ENCODE results near the gene NT5C2. TPM values are rescaled to one million over a fixed set of nuclear protein-coding genes. Genes with fewer than 3 reads are reported as not detected.

The NT5C2 gene
- total and polyA plus RNA-seq, 2 donors, result 68.5 to 85.2 TPM

- Histone ChIP-seq H3K4me3 (ENCODE audit: low read length in 2 of 2) (no peak overlapping the region), H3K27me3 (ENCODE audit: control insufficient read depth in 2 of 2, insufficient read depth in 1 of 2, low read length in 1 of 2) (no peaks in the 10 kb centered on the region), H3K27ac (ENCODE audit: low read depth in 1 of 2, low read length in 1 of 2) (no peak overlapping the region), H3K9me3 (ENCODE audit: control insufficient read depth in 2 of 2, insufficient read depth in 1 of 2, low read length in 1 of 2) (no peaks in the 10 kb centered on the region), H3K4me1 (ENCODE audit: control insufficient read depth in 2 of 2, insufficient read depth in 2 of 2, low read length in 2 of 2) (no peaks in the 10 kb centered on the region), H3K36me3 (ENCODE audit: control insufficient read depth in 2 of 2, insufficient read depth in 2 of 2, low read length in 1 of 2) (peaks cover 23 to 59% of the 10 kb centered on the region in 2 donors)
- DNase-seq (ENCODE audit: low read depth in 6 of 9, low spot score in 9 of 9), result no peak
- WGBS, result 99% methylated on average over 1 of the region's 1 CpG
These were observed 35.8 kb downstream of the NT5C2 start for GRCh38 chr10:103157246-103157645.

- H3K27ac ChIP-seq (ENCODE audit: low read depth in 1 of 2, low read length in 1 of 2), result no peak overlapping the region
- 88% methylated on average over 4 of the region's 4 CpGs for WGBS
- no peaks in the 10 kb centered on the region for H3K9me3 ChIP-seq (ENCODE audit: control insufficient read depth in 2 of 2, insufficient read depth in 1 of 2, low read length in 1 of 2)
- H3K4me3 ChIP-seq (ENCODE audit: low read length in 2 of 2), result no peak overlapping the region
- H3K27me3 ChIP-seq (ENCODE audit: control insufficient read depth in 2 of 2, insufficient read depth in 1 of 2, low read length in 1 of 2), result no peaks in the 10 kb centered on the region
- peaks cover 21 to 55% of the 10 kb centered on the region in 2 donors for H3K36me3 ChIP-seq (ENCODE audit: control insufficient read depth in 2 of 2, insufficient read depth in 2 of 2, low read length in 1 of 2)
- H3K4me1 ChIP-seq (ENCODE audit: control insufficient read depth in 2 of 2, insufficient read depth in 2 of 2, low read length in 2 of 2), result no peaks in the 10 kb centered on the region
- DNase-seq (ENCODE audit: low read depth in 6 of 9, low spot score in 9 of 9), result no peak
These were observed 37.5 kb downstream of the NT5C2 start for GRCh38 chr10:103155471-103156085.

- Histone ChIP-seq H3K9me3 (ENCODE audit: control insufficient read depth in 2 of 2, insufficient read depth in 1 of 2, low read length in 1 of 2) (no peaks in the 10 kb centered on the region), H3K27ac (ENCODE audit: low read depth in 1 of 2, low read length in 1 of 2) (no peak overlapping the region), H3K27me3 (ENCODE audit: control insufficient read depth in 2 of 2, insufficient read depth in 1 of 2, low read length in 1 of 2) (no peaks in the 10 kb centered on the region), H3K4me3 (ENCODE audit: low read length in 2 of 2) (no peak overlapping the region), H3K4me1 (ENCODE audit: control insufficient read depth in 2 of 2, insufficient read depth in 2 of 2, low read length in 2 of 2) (no peaks in the 10 kb centered on the region), H3K36me3 (ENCODE audit: control insufficient read depth in 2 of 2, insufficient read depth in 2 of 2, low read length in 1 of 2) (peaks cover 19 to 63% of the 10 kb centered on the region in 2 donors)
- DNase-seq (ENCODE audit: low read depth in 6 of 9, low spot score in 9 of 9), result no peak
- 89% methylated on average over 3 of the region's 3 CpGs for WGBS
These were observed 38.4 kb downstream of the NT5C2 start for GRCh38 chr10:103154521-103155299.

DNA sequence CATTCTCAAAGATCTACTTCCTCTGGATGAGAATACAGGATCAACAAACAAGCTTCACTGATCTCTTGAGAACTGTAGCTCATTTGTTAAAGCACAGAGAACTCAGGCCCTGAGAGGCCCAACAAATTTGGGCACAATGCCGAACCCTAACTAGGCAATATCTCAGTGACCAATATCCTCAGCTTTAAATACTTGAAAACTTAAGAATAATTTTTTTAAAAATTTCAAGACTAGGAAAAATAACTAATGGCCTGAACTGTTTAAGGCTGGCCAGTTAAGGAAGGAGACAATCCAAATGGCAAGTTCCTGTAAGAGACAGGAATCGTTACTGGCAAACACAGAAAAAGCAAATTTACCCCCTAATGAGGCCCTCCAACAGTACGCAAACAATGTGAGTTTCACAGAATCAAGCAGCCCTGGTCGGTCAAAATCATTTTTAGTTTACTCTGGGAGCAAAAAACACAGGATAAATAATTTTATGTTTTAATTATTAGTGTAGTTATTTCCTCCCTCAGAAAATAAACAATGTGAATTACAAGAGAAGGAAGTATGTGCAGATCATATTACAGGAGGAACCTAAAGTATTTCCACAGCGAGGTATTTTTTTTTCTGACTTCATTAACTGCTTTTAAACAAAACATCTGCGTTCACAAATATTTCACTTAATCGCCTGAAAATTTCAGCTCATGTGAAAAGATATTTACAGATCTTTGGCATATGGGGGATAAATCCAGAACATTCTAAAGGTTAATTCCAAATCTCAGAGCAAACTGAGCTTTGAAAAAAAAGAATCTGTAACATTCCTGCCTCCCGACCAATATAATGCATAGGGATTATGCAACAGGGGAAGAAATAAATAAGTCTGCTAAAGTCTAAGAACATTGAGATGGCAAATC lies 39.5 kb downstream of the NT5C2 start:
- H3K4me3 ChIP-seq (ENCODE audit: low read length in 2 of 2), result no peak overlapping the region
- no peaks in the 10 kb centered on the region for H3K27me3 ChIP-seq (ENCODE audit: control insufficient read depth in 2 of 2, insufficient read depth in 1 of 2, low read length in 1 of 2)
- WGBS, result 81% methylated on average over 8 of the region's 8 CpGs
- DNase-seq (ENCODE audit: low read depth in 6 of 9, low spot score in 9 of 9), result no peak
- no peaks in the 10 kb centered on the region for H3K9me3 ChIP-seq (ENCODE audit: control insufficient read depth in 2 of 2, insufficient read depth in 1 of 2, low read length in 1 of 2)
- H3K4me1 ChIP-seq (ENCODE audit: control insufficient read depth in 2 of 2, insufficient read depth in 2 of 2, low read length in 2 of 2), result no peaks in the 10 kb centered on the region
- H3K27ac ChIP-seq (ENCODE audit: low read depth in 1 of 2, low read length in 1 of 2), result peak overlapping the region in 1 of 2 donors; percentile 67
- H3K36me3 ChIP-seq (ENCODE audit: control insufficient read depth in 2 of 2, insufficient read depth in 2 of 2, low read length in 1 of 2), result peaks cover 15 to 59% of the 10 kb centered on the region in 2 donors

DNA sequence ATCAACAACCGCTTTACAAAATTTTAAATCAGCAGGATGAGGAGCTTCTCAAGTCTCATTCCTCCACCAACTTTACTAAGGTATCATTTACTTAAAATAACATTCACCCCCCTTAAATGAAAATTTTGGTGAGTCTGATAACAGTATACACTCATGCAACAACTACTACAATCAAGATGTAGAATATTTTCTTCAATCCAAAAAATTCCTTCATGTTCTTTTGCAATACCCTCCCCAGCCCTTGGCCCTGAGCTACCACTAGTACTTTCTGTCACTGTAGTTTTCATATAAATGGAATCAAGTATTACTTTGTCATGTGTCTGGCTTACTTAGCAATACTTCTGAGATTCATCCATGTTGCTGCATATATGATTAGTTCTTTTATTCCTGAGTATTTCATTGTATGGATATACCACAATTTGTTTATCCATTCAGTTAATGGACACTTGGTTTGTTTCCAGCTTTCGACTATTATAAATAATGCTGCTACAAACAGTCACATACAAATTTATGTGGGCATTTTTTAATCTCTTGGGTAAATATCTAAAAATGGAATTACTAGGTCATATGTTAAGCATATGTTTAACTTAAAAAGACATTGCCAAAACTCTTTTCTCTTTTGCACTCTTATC lies 43.0 kb downstream of the NT5C2 start:
- Histone ChIP-seq H3K4me1 (ENCODE audit: control insufficient read depth in 2 of 2, insufficient read depth in 2 of 2, low read length in 2 of 2) (no peaks in the 10 kb centered on the region), H3K27ac (ENCODE audit: low read depth in 1 of 2, low read length in 1 of 2) (no peak overlapping the region)

GRCh38 chr10:103147645-103148044 lies 45.4 kb downstream of the NT5C2 start:
- DNase-seq (ENCODE audit: low read depth in 6 of 9, low spot score in 9 of 9), result no peak
- WGBS, result 97% methylated on average over 4 of the region's 4 CpGs
- peaks cover 0 to 21% of the 10 kb centered on the region in 2 donors for H3K36me3 ChIP-seq (ENCODE audit: control insufficient read depth in 2 of 2, insufficient read depth in 2 of 2, low read length in 1 of 2)
- no peak overlapping the region for H3K27ac ChIP-seq (ENCODE audit: low read depth in 1 of 2, low read length in 1 of 2)
- no peaks in the 10 kb centered on the region for H3K9me3 ChIP-seq (ENCODE audit: control insufficient read depth in 2 of 2, insufficient read depth in 1 of 2, low read length in 1 of 2)
- no peaks in the 10 kb centered on the region for H3K4me1 ChIP-seq (ENCODE audit: control insufficient read depth in 2 of 2, insufficient read depth in 2 of 2, low read length in 2 of 2)
- H3K4me3 ChIP-seq (ENCODE audit: low read length in 2 of 2), result no peak overlapping the region
- no peaks in the 10 kb centered on the region for H3K27me3 ChIP-seq (ENCODE audit: control insufficient read depth in 2 of 2, insufficient read depth in 1 of 2, low read length in 1 of 2)

More for the DNA sequence above, 43.0 kb downstream of the NT5C2 start:
- WGBS, result 98% methylated on average over 2 of the region's 2 CpGs
- DNase-seq (ENCODE audit: low read depth in 6 of 9, low spot score in 9 of 9), result no peak
- H3K36me3 ChIP-seq (ENCODE audit: control insufficient read depth in 2 of 2, insufficient read depth in 2 of 2, low read length in 1 of 2), result peaks cover 0 to 41% of the 10 kb centered on the region in 2 donors
- H3K4me3 ChIP-seq (ENCODE audit: low read length in 2 of 2), result no peak overlapping the region
- no peaks in the 10 kb centered on the region for H3K9me3 ChIP-seq (ENCODE audit: control insufficient read depth in 2 of 2, insufficient read depth in 1 of 2, low read length in 1 of 2)
- H3K27me3 ChIP-seq (ENCODE audit: control insufficient read depth in 2 of 2, insufficient read depth in 1 of 2, low read length in 1 of 2), result no peaks in the 10 kb centered on the region

DNA sequence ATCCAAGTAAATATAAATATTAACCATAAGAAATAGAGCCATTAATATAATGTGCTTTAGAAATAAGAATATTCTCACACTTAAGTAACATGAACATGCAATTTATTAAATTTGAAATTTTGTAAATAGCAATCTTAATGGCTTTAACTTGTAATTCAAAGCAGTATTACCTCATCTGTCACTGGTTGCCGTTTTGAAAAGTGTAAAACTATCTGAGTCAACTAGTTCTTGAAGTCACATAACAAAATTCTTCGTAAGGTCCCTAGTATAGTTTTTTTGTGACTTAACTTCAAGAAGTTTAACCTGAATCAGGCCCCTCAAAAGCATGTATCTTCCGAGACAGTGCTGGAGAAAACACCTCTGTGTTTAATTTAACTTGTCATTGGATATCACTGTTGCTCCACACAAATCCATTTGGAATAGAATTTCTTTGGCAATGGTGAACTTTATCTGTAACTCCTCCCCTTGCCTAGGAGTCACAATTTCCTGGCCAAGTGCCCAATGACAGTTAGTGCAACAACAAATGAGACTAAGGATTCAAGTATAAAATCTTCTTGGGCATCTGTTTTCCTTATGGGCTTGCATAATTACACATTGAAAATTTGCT lies 47.1 kb downstream of the NT5C2 start:
- Histone ChIP-seq H3K36me3 (ENCODE audit: control insufficient read depth in 2 of 2, insufficient read depth in 2 of 2, low read length in 1 of 2) (peaks cover 0 to 20% of the 10 kb centered on the region in 2 donors), H3K27me3 (ENCODE audit: control insufficient read depth in 2 of 2, insufficient read depth in 1 of 2, low read length in 1 of 2) (no peaks in the 10 kb centered on the region), H3K4me1 (ENCODE audit: control insufficient read depth in 2 of 2, insufficient read depth in 2 of 2, low read length in 2 of 2) (no peaks in the 10 kb centered on the region), H3K9me3 (ENCODE audit: control insufficient read depth in 2 of 2, insufficient read depth in 1 of 2, low read length in 1 of 2) (no peaks in the 10 kb centered on the region), H3K4me3 (ENCODE audit: low read length in 2 of 2) (no peak overlapping the region), H3K27ac (ENCODE audit: low read depth in 1 of 2, low read length in 1 of 2) (no peak overlapping the region)
- 94% methylated on average over 3 of the region's 3 CpGs for WGBS
- peak in 1 of 9 donors; percentile 12 for DNase-seq (ENCODE audit: low read depth in 6 of 9, low spot score in 9 of 9)

DNA sequence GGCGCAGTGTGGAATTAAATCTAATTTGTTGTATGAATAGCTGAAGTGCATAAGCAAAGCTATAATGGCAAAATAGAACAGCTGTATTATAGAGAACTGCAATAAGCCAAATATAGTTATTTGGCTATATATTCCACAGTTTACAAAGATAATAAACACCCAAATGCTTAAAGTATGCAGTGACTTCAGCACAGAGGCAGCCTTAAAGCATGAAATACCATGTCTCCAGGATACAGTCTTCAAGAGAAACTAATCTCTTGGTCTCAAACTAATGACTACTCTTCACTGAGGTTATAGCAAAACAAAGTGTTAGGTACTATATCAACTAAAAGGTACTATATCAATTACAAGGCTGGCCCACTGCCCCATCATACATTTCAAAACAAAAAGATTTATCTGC lies 48.0 kb downstream of the NT5C2 start:
- no peaks in the 10 kb centered on the region for H3K9me3 ChIP-seq (ENCODE audit: control insufficient read depth in 2 of 2, insufficient read depth in 1 of 2, low read length in 1 of 2)
- 98% methylated on average over 1 of the region's 1 CpG for WGBS
- H3K4me1 ChIP-seq (ENCODE audit: control insufficient read depth in 2 of 2, insufficient read depth in 2 of 2, low read length in 2 of 2), result no peaks in the 10 kb centered on the region
- H3K4me3 ChIP-seq (ENCODE audit: low read length in 2 of 2), result no peak overlapping the region
- no peaks in the 10 kb centered on the region for H3K27me3 ChIP-seq (ENCODE audit: control insufficient read depth in 2 of 2, insufficient read depth in 1 of 2, low read length in 1 of 2)
- DNase-seq (ENCODE audit: low read depth in 6 of 9, low spot score in 9 of 9), result no peak
- H3K27ac ChIP-seq (ENCODE audit: low read depth in 1 of 2, low read length in 1 of 2), result no peak overlapping the region
- peaks cover 0 to 19% of the 10 kb centered on the region in 2 donors for H3K36me3 ChIP-seq (ENCODE audit: control insufficient read depth in 2 of 2, insufficient read depth in 2 of 2, low read length in 1 of 2)
